ENCODE measurements around the gene ODF2. TPM values are rescaled to one million over a fixed set of nuclear protein-coding genes. Genes with fewer than 3 reads are reported as not detected.

The ODF2 gene
- total and polyA plus RNA-seq, 2 of the 8 experiments (the other 6 are each of a cell fraction or from before 2014, with no cell fraction given), result 5.6 to 17.9 TPM

DNA sequence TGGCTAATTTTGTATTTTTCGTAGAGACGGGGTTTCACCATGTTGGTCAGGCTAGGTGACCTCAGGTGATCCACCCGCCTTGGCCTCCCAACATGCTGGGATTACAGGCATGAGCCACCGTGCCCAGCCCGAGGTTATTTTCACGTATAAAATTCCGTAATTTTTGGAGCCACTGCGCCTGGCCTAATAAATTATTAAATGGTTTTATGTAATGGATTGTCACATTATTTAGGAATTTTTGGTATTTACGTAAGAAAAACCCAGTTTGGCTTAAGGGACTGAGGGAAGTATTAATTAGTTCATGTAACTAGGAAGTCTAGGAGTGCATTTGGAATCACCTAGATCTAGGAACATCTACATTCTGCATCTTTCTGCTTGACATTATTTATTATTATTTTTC is 57.0 kb downstream of the ODF2 start (continued):
- no peak for TF ChIP-seq POLR2A (IDR thresholded peaks at IDR 0.05; ENCODE audit: control extremely low read depth in 1 of 2, low read depth in 2 of 2, low read length in 2 of 2)
- no peak for TF ChIP-seq EP300 (IDR thresholded peaks at IDR 0.05; ENCODE audit: borderline replicate concordance in 1 of 2, low read depth in 2 of 2, low read length in 2 of 2)
- TF ChIP-seq, protein P1, sequence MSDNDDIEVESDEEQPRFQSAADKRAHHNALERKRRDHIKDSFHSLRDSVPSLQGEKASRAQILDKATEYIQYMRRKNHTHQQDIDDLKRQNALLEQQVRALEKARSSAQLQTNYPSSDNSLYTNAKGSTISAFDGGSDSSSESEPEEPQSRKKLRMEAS (IDR thresholded peaks at IDR 0.05), result no peak
- TF ChIP-seq FOSL1 (IDR thresholded peaks at IDR 0.05; ENCODE audit: insufficient read depth, low read depth, low read length), result no peak
- no peak for TF ChIP-seq EGR1 (IDR thresholded peaks at IDR 0.05; ENCODE audit: borderline replicate concordance, low read depth, low read length)
- TF ChIP-seq, protein P2, sequence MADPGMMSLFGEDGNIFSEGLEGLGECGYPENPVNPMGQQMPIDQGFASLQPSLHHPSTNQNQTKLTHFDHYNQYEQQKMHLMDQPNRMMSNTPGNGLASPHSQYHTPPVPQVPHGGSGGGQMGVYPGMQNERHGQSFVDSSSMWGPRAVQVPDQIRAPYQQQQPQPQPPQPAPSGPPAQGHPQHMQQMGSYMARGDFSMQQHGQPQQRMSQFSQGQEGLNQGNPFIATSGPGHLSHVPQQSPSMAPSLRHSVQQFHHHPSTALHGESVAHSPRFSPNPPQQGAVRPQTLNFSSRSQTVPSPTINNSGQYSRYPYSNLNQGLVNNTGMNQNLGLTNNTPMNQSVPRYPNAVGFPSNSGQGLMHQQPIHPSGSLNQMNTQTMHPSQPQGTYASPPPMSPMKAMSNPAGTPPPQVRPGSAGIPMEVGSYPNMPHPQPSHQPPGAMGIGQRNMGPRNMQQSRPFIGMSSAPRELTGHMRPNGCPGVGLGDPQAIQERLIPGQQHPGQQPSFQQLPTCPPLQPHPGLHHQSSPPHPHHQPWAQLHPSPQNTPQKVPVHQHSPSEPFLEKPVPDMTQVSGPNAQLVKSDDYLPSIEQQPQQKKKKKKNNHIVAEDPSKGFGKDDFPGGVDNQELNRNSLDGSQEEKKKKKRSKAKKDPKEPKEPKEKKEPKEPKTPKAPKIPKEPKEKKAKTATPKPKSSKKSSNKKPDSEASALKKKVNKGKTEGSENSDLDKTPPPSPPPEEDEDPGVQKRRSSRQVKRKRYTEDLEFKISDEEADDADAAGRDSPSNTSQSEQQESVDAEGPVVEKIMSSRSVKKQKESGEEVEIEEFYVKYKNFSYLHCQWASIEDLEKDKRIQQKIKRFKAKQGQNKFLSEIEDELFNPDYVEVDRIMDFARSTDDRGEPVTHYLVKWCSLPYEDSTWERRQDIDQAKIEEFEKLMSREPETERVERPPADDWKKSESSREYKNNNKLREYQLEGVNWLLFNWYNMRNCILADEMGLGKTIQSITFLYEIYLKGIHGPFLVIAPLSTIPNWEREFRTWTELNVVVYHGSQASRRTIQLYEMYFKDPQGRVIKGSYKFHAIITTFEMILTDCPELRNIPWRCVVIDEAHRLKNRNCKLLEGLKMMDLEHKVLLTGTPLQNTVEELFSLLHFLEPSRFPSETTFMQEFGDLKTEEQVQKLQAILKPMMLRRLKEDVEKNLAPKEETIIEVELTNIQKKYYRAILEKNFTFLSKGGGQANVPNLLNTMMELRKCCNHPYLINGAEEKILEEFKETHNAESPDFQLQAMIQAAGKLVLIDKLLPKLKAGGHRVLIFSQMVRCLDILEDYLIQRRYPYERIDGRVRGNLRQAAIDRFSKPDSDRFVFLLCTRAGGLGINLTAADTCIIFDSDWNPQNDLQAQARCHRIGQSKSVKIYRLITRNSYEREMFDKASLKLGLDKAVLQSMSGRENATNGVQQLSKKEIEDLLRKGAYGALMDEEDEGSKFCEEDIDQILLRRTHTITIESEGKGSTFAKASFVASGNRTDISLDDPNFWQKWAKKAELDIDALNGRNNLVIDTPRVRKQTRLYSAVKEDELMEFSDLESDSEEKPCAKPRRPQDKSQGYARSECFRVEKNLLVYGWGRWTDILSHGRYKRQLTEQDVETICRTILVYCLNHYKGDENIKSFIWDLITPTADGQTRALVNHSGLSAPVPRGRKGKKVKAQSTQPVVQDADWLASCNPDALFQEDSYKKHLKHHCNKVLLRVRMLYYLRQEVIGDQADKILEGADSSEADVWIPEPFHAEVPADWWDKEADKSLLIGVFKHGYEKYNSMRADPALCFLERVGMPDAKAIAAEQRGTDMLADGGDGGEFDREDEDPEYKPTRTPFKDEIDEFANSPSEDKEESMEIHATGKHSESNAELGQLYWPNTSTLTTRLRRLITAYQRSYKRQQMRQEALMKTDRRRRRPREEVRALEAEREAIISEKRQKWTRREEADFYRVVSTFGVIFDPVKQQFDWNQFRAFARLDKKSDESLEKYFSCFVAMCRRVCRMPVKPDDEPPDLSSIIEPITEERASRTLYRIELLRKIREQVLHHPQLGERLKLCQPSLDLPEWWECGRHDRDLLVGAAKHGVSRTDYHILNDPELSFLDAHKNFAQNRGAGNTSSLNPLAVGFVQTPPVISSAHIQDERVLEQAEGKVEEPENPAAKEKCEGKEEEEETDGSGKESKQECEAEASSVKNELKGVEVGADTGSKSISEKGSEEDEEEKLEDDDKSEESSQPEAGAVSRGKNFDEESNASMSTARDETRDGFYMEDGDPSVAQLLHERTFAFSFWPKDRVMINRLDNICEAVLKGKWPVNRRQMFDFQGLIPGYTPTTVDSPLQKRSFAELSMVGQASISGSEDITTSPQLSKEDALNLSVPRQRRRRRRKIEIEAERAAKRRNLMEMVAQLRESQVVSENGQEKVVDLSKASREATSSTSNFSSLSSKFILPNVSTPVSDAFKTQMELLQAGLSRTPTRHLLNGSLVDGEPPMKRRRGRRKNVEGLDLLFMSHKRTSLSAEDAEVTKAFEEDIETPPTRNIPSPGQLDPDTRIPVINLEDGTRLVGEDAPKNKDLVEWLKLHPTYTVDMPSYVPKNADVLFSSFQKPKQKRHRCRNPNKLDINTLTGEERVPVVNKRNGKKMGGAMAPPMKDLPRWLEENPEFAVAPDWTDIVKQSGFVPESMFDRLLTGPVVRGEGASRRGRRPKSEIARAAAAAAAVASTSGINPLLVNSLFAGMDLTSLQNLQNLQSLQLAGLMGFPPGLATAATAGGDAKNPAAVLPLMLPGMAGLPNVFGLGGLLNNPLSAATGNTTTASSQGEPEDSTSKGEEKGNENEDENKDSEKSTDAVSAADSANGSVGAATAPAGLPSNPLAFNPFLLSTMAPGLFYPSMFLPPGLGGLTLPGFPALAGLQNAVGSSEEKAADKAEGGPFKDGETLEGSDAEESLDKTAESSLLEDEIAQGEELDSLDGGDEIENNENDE (IDR thresholded peaks at IDR 0.05; ENCODE audit: insufficient replicate concordance, low read length), result no peak
- no peak for TF ChIP-seq POU5F1 (IDR thresholded peaks at IDR 0.05; ENCODE audit: low read depth, low read length)
- no peak for TF ChIP-seq JUN (IDR thresholded peaks at IDR 0.05; ENCODE audit: low read depth, low read length)
- TF ChIP-seq SIN3A (conservative IDR thresholded peaks at IDR 0.05 in 1 of 2, IDR thresholded peaks at IDR 0.05 in 1 of 2; ENCODE audit: low read depth in 1 of 2, low read length in 2 of 2), result no peak

Measured in H1 (cell line).